A549 (cell line): ENCODE data around the gene ACTR8.

Experiments used
- EP300 ChIP-seq, 2 experiments: fragments of >200 bp; sonication (Bioruptor Twin); formaldehyde crosslinking; IDR thresholded peaks; 2 replicates in 1 of 2; 3 replicates in 1 of 2; pipeline ENCODE4 v1.6.1; 2016 to 2017
- PHF8 ChIP-seq: fragments of 200-600 bp; sonication (generic); IDR thresholded peaks from 2 replicates; pipeline ENCODE4 v1.6.1; 2016; ENCODE audit warnings: low read depth, mild to moderate bottlenecking, antibody characterized with exemption, moderate library complexity, borderline replicate concordance
- POLR2A ChIP-seq: IDR thresholded peaks from 2 replicates; pipeline ENCODE4 v1.6.1; 2012; ENCODE audit warnings: mild to moderate bottlenecking, low read length

- TF ChIP-seq POLR2A (peak; percentile 92), EP300 (IDR thresholded peaks at IDR 0.05) (no peak), PHF8 (peak; percentile 46; the same call in 1 of the 2 replicates)
These were observed at the start of gene ACTR8 for GRCh38 chr3:53881691-53882593.
